Body of pancreas (tissue), 4 donors: ENCODE data around the gene IFNA16.

Source experiments
- CTCF ChIP-seq, 7 experiments: fragments of 450-650 bp in 4 of 7; fragments of 200-600 bp in 3 of 7; sonication (generic) in 3 of 7; IDR thresholded peaks; one replicate each; pipeline ENCODE4 v1.5.1; 2016 to 2019; ENCODE audit warnings: antibody characterized with exemption in 7 of 7
- POLR2A ChIP-seq, 3 donors: fragments of 450-650 bp; IDR thresholded peaks; one replicate each; pipeline ENCODE4 v1.6.1; 2016; ENCODE audit warnings: antibody characterized with exemption in 3 of 3, mild to moderate bottlenecking in 2 of 3

- TF ChIP-seq CTCF (IDR thresholded peaks at IDR 0.05) (no peak), POLR2A (IDR thresholded peaks at IDR 0.05) (no peak)
Observed at GRCh38 chr9:21205204-21205603, 11.9 kb downstream of the IFNA16 start.
